Measurements from ENCODE around the gene B3GNT9. TPM values are rescaled to one million over a fixed set of nuclear protein-coding genes. Genes with fewer than 3 reads are reported as not detected.

B3GNT9 gene
- total RNA-seq, 1 donor from 2014 or later = 12.8 TPM

GRCh38 chr16:67193536-67193935 is 42.7 kb upstream of the B3GNT9 start:
- no peak for TF ChIP-seq CTCF (IDR thresholded peaks at IDR 0.05)
- TF ChIP-seq POLR2AphosphoS5 (IDR thresholded peaks at IDR 0.05; ENCODE audit: insufficient read depth in 1 of 2, low read depth in 1 of 2) = no peak
- no peak for TF ChIP-seq POLR2A (IDR thresholded peaks at IDR 0.05)
- Histone ChIP-seq H3K4me1 (peaks cover 33% of the 10 kb centered on the region), H3K4me3 (peak overlapping the region; percentile 88 to 93), H3K27me3 (no peaks in the 10 kb centered on the region), H3K27ac (peak overlapping the region; percentile 13), H3K36me3 (peaks cover 7 to 43% of the 10 kb centered on the region in 2 donors), H3K9me3 (no peaks in the 10 kb centered on the region)
- intact Hi-C loops (cut with DNase I) = loop anchor here (5.0 kb wide), 1 partner anchor 176 kb away; no protein-coding TSS in a partner anchor
- DNase-seq (ENCODE audit: extremely low spot score in 2 of 2) = no peak

- no peak for TF ChIP-seq CTCF (IDR thresholded peaks at IDR 0.05)
- TF ChIP-seq POLR2A (IDR thresholded peaks at IDR 0.05) = no peak
- no peak for TF ChIP-seq POLR2AphosphoS5 (IDR thresholded peaks at IDR 0.05; ENCODE audit: insufficient read depth in 1 of 2, low read depth in 1 of 2)
- H3K9me3 ChIP-seq = no peaks in the 10 kb centered on the region
- peak overlapping the region; percentile 88 to 93 for H3K4me3 ChIP-seq
- DNase-seq (ENCODE audit: extremely low spot score in 2 of 2) = no peak
- no peaks in the 10 kb centered on the region for H3K27me3 ChIP-seq
- peaks cover 28% of the 10 kb centered on the region for H3K4me1 ChIP-seq
- peaks cover 7 to 38% of the 10 kb centered on the region in 2 donors for H3K36me3 ChIP-seq
- intact Hi-C loops (cut with DNase I) = loop anchor here (5.0 kb wide), 1 partner anchor 176 kb away; no protein-coding TSS in a partner anchor
- H3K27ac ChIP-seq = peak overlapping the region; percentile 75
Measured at GRCh38 chr16:67192781-67193361, 42.1 kb upstream of the B3GNT9 start.

GRCh38 chr16:67191995-67192681 is 41.3 kb upstream of the B3GNT9 start, which contains the start of gene E2F4:
Gene E2F4, plus strand, starts transcription at chr16:67192155. Its CDS starts 73 bp downstream, at chr16:67192228.
- intact Hi-C loops (cut with DNase I) = loop anchor here (5.0 kb wide), 1 partner anchor 175 kb away; no protein-coding TSS in a partner anchor
- Histone ChIP-seq H3K27ac (peak within 1 kb of the TSS; percentile 75), H3K4me3 (peak within 1 kb of the TSS; percentile 88 to 93), H3K4me1 (peaks cover 28% of the 10 kb centered on the region), H3K27me3 (no peaks in the 10 kb centered on the region), H3K36me3 (peaks cover 7 to 31% of the 10 kb centered on the region in 2 donors), H3K9me3 (no peaks in the 10 kb centered on the region)
- DNase-seq (ENCODE audit: extremely low spot score in 2 of 2) = no peak
- TF ChIP-seq POLR2A (IDR thresholded peaks at IDR 0.05) (peak in 1 of 2 donors; percentile 57), POLR2AphosphoS5 (IDR thresholded peaks at IDR 0.05; ENCODE audit: insufficient read depth in 1 of 2, low read depth in 1 of 2) (peak; percentile 75 to 93), CTCF (IDR thresholded peaks at IDR 0.05) (peak in 1 of 3 experiments; percentile 19)

- Histone ChIP-seq H3K4me3 (peak overlapping the region in 1 of 2 donors; percentile 93), H3K4me1 (peaks cover 28% of the 10 kb centered on the region)
Measured at GRCh38 chr16:67191411-67191994, 40.7 kb upstream of the B3GNT9 start.

More at GRCh38 chr16:67191411-67191994, 40.7 kb upstream of the B3GNT9 start:
- Histone ChIP-seq H3K9me3 (no peaks in the 10 kb centered on the region), H3K36me3 (peaks cover 3 to 25% of the 10 kb centered on the region in 2 donors), H3K27me3 (no peaks in the 10 kb centered on the region), H3K27ac (peak overlapping the region; percentile 75)
- no peak for DNase-seq (ENCODE audit: extremely low spot score in 2 of 2)
- intact Hi-C loops (cut with DNase I) = loop anchor here (5.0 kb wide), 1 partner anchor 174 kb away; no protein-coding TSS in a partner anchor
- TF ChIP-seq CTCF (IDR thresholded peaks at IDR 0.05) (no peak), POLR2A (IDR thresholded peaks at IDR 0.05) (no peak), POLR2AphosphoS5 (IDR thresholded peaks at IDR 0.05; ENCODE audit: insufficient read depth in 1 of 2, low read depth in 1 of 2) (no peak)
